Activated CD4-positive, alpha-beta T cell treated with anti-CD3 and anti-CD28 coated beads, Interleukin-2, amount 10 ng/mL, durations not matched to agents 7 days and 5 days (primary cell): ENCODE measurements around the gene FUBP1. TPM values are rescaled to one million over a fixed set of nuclear protein-coding genes. Genes with fewer than 3 reads are reported as not detected.
"Not testable (repeated sequence)": the region's sequence is repeated elsewhere in the genome, so short reads cannot be mapped to it uniquely, and the experiment has no call there.

ENCODE experiments used
- CTCF ChIA-PET: fragments of 350-600 bp; sonication (Branson Sonifier 250); formaldehyde crosslinking; loops from one replicate; lab custom pipeline; 2021; ENCODE audit warnings: antibody characterized with exemption; lab: Charles Lee
- POLR2A ChIA-PET: fragments of 350-600 bp; sonication (Branson Sonifier 250); formaldehyde crosslinking; loops from one replicate; lab custom pipeline; 2021; ENCODE audit warnings: antibody characterized with exemption; lab: Charles Lee
- DNase-seq: peaks from one replicate; pipeline ENCODE4 v3.0.0-alpha.2; 2020
- H3K27ac Mint-ChIP-seq: one replicate; pipeline ENCODE4 v1.8.0; 2021; ENCODE audit warnings: mild to moderate bottlenecking, moderate library complexity, mixed read lengths
- H3K27me3 Mint-ChIP-seq: one replicate; pipeline ENCODE4 v1.8.0; 2021; ENCODE audit warnings: mixed read lengths
- H3K36me3 Mint-ChIP-seq: one replicate; pipeline ENCODE4 v1.8.0; 2021; ENCODE audit warnings: low read depth, mixed read lengths
- H3K4me1 Mint-ChIP-seq: one replicate; pipeline ENCODE4 v1.8.0; 2021; ENCODE audit warnings: mixed read lengths
- H3K4me3 Mint-ChIP-seq: one replicate; pipeline ENCODE4 v1.8.0; 2021; ENCODE audit warnings: mild to moderate bottlenecking, moderate library complexity, mixed read lengths
- H3K9me3 Mint-ChIP-seq: one replicate; pipeline ENCODE4 v1.8.0; 2021; ENCODE audit warnings: mixed read lengths
- total RNA-seq, 2 experiments: library from RNA; stranded (reverse); gene quantifications; one replicate each; pipeline ENCODE4 v1.2.3, GENCODE V29; 2021

Gene FUBP1
- total RNA-seq, 2 experiments from 2014 or later = 193 to 217 TPM

DNA sequence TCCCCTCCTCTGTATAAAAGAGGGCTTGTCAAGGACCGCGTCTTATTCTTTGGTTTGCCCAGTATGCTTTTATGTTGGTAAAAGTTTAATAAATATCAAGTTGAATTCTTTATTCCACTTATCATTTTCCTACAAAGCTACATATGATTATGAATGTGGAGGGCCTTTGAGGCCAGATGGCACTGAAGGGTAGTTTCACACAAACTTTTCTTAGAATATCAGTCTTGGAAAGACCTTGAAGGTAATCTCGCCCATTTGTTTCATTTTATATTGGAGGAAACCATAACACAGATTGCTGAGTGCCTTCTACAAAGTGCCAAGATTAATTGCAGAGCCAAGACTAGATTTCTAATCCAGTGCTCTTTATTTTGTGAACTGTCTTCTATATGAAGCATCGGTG is 5.8 kb upstream of the FUBP1 start:
- Mint-ChIP-seq H3K4me1 (peaks cover 35% of the 10 kb centered on the region), H3K27ac (no peak overlapping the region), H3K4me3 (no peak overlapping the region), H3K9me3 (no peaks in the 10 kb centered on the region), H3K27me3 (no peaks in the 10 kb centered on the region), H3K36me3 (peaks cover 31% of the 10 kb centered on the region)
- no peak for DNase-seq
- ChIA-PET POLR2A (no interaction called here), CTCF (interaction anchor here (1.0 to 3.2 kb wide), 2 partner anchors 11 to 37 kb away, joined by 3 to 11 read pairs; no protein-coding TSS in a partner anchor)

DNA sequence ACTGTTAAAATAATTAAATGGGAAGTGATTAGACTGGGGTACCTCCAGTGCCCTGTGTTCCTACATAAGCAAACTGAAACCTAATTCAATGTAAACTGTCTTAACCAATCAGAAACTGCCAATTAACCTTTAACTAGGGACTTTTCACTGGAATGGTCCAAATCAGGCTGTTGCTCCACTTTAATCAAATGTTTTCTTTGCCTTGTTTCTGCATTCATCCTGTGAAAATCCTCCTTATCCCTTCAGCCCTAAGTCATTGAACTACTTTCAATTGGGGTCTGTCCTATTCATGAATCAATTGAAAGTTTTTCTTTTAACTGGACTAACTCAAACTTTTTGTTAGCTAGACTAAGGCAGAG is 5.1 kb upstream of the FUBP1 start:
- H3K9me3 Mint-ChIP-seq = no peaks in the 10 kb centered on the region
- no peak for DNase-seq
- no peaks in the 10 kb centered on the region for H3K27me3 Mint-ChIP-seq
- no peak overlapping the region for H3K4me3 Mint-ChIP-seq
- peaks cover 24% of the 10 kb centered on the region for H3K36me3 Mint-ChIP-seq
- ChIA-PET CTCF (no interaction called here), POLR2A (no interaction called here)
- H3K27ac Mint-ChIP-seq = no peak overlapping the region
- H3K4me1 Mint-ChIP-seq = peaks cover 30% of the 10 kb centered on the region

DNA sequence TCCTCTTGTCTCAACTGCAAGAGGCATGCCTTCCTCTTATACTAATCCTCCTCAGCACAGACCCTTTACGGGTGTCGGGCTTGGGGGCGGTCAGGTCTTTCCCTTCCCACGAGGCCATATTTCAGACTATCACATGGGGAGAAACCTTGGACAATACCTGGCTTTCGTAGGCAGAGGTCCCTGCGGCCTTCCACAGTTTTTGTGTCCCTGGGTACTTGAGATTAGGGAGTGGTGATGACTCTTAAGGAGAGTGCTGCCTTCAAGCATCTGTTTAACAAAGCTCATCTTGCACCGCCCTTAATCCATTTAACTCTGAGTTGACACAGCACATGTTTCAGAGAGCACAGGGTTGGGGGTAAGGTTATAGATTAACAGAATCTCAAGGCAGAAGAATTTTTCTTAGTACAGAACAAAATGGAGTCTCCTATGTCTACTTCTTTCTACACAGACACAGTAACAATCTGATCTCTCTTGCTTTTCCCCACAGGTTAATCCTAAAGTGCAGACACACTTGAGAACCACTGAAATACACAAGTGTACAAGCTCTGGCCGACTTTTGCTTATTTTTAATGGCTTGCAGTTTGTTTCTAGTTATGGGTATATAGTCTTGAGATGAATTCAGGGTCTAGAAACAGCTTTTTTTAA is 4.6 kb upstream of the FUBP1 start:
- H3K27ac Mint-ChIP-seq, DNase-seq, POLR2A ChIA-PET, CTCF ChIA-PET, H3K27me3 Mint-ChIP-seq, H3K9me3 Mint-ChIP-seq, H3K4me3 Mint-ChIP-seq: not testable (repeated sequence)
- Mint-ChIP-seq H3K4me1 (peaks cover 29% of the 10 kb centered on the region), H3K36me3 (peaks cover 24% of the 10 kb centered on the region)

DNA sequence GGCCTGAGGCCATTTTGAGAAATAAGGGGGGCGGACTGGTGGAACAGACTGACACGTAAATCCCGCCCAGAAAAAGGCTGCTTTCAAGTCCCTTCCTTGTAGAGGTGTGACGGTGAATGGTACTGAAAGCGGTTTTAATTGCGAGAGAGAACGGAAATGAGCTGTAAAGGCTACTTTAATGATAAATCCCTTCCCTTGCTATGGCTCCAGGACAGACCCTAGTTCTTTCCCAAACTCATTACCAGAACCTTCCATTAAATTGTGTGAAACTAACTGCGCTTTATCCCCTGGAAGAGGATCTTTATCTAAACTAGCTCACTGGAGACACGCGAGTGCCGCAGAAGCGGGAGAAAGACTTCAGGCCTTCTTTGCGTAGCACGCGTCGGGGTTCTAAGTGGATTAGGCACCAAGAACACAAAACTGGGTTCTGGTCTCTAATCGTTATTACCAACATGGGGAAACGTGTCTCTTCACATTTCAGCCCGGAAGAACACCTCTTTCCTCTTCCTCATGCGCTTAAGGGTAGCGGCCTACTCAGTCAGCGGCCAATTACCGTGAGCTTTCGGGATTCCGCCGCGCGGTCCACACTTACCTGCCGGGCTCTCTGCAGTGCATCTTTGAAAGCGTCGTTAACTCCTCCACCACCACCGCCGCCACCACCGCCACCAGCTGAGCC is 441 bp downstream of the FUBP1 start:
- peak; percentile 91 for DNase-seq
- no peak overlapping the region for H3K27ac Mint-ChIP-seq
- H3K4me1 Mint-ChIP-seq = peaks cover 38% of the 10 kb centered on the region

DNA sequence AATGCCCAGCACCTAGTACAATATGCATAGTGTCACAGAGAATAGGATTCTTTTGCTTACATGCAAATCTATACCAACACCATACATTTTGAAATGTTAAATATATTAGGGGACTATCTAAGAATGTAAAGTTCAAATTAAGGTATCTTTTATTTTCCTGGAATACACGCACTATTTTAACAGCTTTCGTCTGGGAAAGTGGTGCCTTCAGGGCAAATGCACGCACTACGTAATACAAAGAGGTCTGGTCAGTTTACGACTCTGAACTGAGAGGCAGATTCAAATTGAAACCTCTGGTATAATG is 931 bp downstream of the FUBP1 start:
- DNase-seq = no peak
- no peaks in the 10 kb centered on the region for H3K9me3 Mint-ChIP-seq
- H3K27me3 Mint-ChIP-seq = no peaks in the 10 kb centered on the region
- ChIA-PET CTCF (interaction anchor here (0.5 to 2.5 kb wide), 8 partner anchors 10 to 116 kb away, joined by 3 to 11 read pairs (median 4); partner anchors contain the start of gene DNAJB4), POLR2A (interaction anchor here (0.7 to 2.0 kb wide), 5 partner anchors 24 to 434 kb away, joined by 3 to 64 read pairs (median 3); partner anchors contain the start of gene DNAJB4)
- no peak overlapping the region for H3K27ac Mint-ChIP-seq
- H3K4me1 Mint-ChIP-seq = peaks cover 38% of the 10 kb centered on the region
- H3K36me3 Mint-ChIP-seq = peaks cover 20% of the 10 kb centered on the region
- H3K4me3 Mint-ChIP-seq = no peak overlapping the region

More for the DNA sequence above, 441 bp downstream of the FUBP1 start:
- H3K4me3 Mint-ChIP-seq = no peak overlapping the region
- ChIA-PET POLR2A (interaction anchor here (0.7 to 2.0 kb wide), 7 partner anchors 23 to 642 kb away, joined by 3 to 64 read pairs (median 3); partner anchors contain the start of genes DNAJB4 and IFI44L), CTCF (interaction anchor here (0.5 to 2.5 kb wide), 11 partner anchors 8 to 116 kb away, joined by 3 to 11 read pairs (median 4); partner anchors contain the start of gene DNAJB4)
- no peaks in the 10 kb centered on the region for H3K9me3 Mint-ChIP-seq
- H3K27me3 Mint-ChIP-seq = no peaks in the 10 kb centered on the region
- peaks cover 20% of the 10 kb centered on the region for H3K36me3 Mint-ChIP-seq

DNA sequence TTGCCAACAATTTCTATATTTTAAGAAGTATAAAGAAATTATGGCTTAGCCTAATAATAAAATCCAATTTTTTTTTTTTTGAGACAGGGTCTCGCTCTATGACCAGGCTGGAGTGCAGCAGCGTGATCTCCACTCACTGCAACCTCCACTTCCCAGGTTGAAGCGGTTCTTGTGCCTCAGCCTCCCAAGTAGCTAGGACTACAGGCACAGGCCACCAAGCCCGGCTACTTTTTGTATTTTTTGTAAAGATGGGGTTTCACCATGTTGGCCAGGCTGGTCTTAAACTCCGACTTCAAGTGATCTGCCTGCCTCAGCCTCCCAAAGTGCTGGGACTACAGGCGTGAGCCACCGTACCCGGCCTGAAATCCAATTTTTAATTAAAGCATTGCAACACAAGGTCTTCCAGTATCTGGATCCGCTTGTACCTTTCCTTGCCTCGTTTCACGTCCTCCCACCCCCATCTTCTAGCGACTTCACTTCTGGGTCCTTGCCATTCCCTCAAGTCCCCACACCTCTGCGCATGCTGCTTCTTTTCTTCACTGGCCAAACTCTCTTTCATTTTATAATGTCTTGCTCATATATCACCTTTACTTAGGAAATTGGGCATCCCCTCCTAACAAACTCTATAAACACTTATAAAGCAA is 2.3 kb downstream of the FUBP1 start:
- ChIA-PET POLR2A (interaction anchor here (1.5 kb wide), 1 partner anchor 28 kb away, joined by 13 read pairs; the partner anchor contains the start of gene DNAJB4), CTCF (interaction anchor here (0.7 to 2.5 kb wide), 6 partner anchors 9 to 91 kb away, joined by 4 to 7 read pairs (median 4); no protein-coding TSS in a partner anchor)
- Mint-ChIP-seq H3K4me3 (no peak overlapping the region), H3K27me3 (no peaks in the 10 kb centered on the region), H3K9me3 (no peaks in the 10 kb centered on the region), H3K36me3 (peaks cover 24% of the 10 kb centered on the region), H3K27ac (no peak overlapping the region), H3K4me1 (peaks cover 41% of the 10 kb centered on the region)
- DNase-seq = no peak

DNA sequence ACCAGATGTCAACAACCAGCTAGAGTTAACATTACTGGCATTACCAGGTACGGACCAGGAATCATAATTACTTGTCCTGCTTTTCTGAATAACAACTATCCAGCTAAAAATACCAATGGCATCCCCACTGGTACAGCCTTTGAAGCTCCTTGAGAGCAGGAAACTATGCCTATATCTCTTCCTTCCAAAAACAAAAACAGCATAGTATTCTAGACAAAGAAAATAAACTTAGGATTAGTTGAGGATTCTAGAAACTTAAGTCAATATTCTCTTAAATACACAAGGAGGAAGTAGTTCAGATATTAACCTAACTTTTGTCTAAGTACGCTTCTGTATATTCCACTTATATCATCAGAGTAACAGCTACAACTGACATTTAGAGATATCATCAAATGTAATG is 3.0 kb downstream of the FUBP1 start:
- CTCF ChIA-PET = interaction anchor here (0.6 to 1.5 kb wide), 8 partner anchors 8 to 144 kb away, joined by 3 to 6 read pairs (median 4); no protein-coding TSS in a partner anchor
- POLR2A ChIA-PET = interaction anchor here (0.6 to 1.5 kb wide), 2 partner anchors 29 to 30 kb away, joined by 3 to 13 read pairs; partner anchors contain the start of gene DNAJB4
- Mint-ChIP-seq H3K4me1 (peaks cover 43% of the 10 kb centered on the region), H3K9me3 (no peaks in the 10 kb centered on the region), H3K4me3 (peak overlapping the region; percentile 69), H3K27me3 (no peaks in the 10 kb centered on the region), H3K27ac (peak overlapping the region; percentile 62), H3K36me3 (peaks cover 30% of the 10 kb centered on the region)
- no peak for DNase-seq

DNA sequence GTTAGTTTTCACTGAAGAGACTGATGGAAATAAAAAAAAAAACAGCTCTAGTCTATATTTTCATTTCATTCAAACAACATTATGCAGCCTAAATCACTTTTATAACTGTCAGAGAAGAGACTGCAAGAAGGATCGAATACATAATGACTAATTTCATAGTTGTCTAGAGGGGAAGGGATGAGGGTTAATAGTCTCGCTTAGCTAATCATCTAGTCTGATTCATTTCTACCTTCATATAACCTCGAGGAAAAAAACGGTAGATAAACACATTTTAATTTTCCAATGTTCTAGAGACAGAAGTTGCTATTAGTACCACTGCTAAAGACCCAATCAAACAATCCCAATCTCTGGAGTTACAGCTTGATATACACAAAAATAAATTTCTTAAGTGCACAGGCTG is 3.5 kb downstream of the FUBP1 start:
- ChIA-PET POLR2A (interaction anchor here (0.5 to 1.5 kb wide), 3 partner anchors 29 to 31 kb away, joined by 3 to 13 read pairs (median 3); partner anchors contain the start of gene DNAJB4), CTCF (interaction anchor here (0.6 to 1.5 kb wide), 5 partner anchors 16 to 144 kb away, joined by 3 to 5 read pairs (median 4); no protein-coding TSS in a partner anchor)
- H3K9me3 Mint-ChIP-seq = no peaks in the 10 kb centered on the region
- H3K4me3 Mint-ChIP-seq = peak overlapping the region; percentile 69
- H3K27me3 Mint-ChIP-seq = no peaks in the 10 kb centered on the region
- peaks cover 32% of the 10 kb centered on the region for H3K36me3 Mint-ChIP-seq
- H3K27ac Mint-ChIP-seq = peak overlapping the region; percentile 46
- no peak for DNase-seq
- H3K4me1 Mint-ChIP-seq = peaks cover 40% of the 10 kb centered on the region

DNA sequence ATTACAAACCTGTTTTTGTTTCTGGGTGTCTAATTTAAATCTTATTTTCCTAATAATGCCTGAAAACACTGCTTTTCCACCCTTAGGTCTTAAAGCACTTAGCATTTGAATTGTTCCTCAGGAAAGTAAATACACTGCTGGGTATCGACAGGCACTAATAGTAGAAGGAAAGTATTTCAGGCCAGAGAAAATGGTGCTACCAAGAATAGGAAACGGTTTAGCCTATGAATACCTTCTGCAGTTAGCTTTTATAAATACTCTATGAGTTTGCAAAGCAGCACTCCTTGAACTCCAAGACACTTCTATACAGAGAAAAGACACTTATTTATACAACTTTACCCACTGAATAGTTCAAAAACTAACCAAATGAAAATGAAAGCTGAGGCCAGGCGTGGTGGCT is 6.8 kb downstream of the FUBP1 start:
- CTCF ChIA-PET = interaction anchor here (0.5 to 0.6 kb wide), 2 partner anchors 42 to 358 kb away, joined by 3 to 4 read pairs; no protein-coding TSS in a partner anchor
- H3K27ac Mint-ChIP-seq = no peak overlapping the region
- no peak overlapping the region for H3K4me3 Mint-ChIP-seq
- no peak for DNase-seq
- peaks cover 55% of the 10 kb centered on the region for H3K36me3 Mint-ChIP-seq
- H3K4me1 Mint-ChIP-seq = peaks cover 59% of the 10 kb centered on the region
- H3K9me3 Mint-ChIP-seq = no peaks in the 10 kb centered on the region
- POLR2A ChIA-PET = interaction anchor here (0.6 kb wide), 1 partner anchor 654 kb away, joined by 4 read pairs; no protein-coding TSS in a partner anchor
- H3K27me3 Mint-ChIP-seq = no peaks in the 10 kb centered on the region

DNA sequence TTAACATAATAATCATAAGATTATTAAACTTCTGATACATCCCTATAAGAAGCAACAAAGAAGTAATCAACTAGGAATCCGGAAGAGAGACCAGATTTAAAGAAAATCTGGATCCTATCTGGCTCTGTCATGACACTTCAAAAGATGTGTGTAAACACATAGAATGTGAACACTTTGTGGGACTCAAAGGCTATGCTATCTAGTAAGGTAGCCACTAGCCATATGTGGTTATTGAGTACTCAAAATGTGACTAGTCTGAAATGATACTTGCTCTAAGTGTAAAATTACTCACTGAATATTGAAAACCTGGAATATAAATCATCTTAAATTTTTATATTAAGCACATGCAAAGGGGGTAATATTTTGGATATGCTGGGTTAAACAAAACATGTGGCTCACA is 8.7 kb downstream of the FUBP1 start:
- Mint-ChIP-seq H3K27ac (no peak overlapping the region), H3K27me3 (no peaks in the 10 kb centered on the region), H3K4me3 (no peak overlapping the region), H3K36me3 (peaks cover 59% of the 10 kb centered on the region), H3K9me3 (no peaks in the 10 kb centered on the region), H3K4me1 (peaks cover 54% of the 10 kb centered on the region)
- CTCF ChIA-PET = interaction anchor here (1.0 to 1.2 kb wide), 2 partner anchors 9 to 703 kb away, joined by 3 read pairs; partner anchors contain the start of gene FUBP1
- no peak for DNase-seq
- POLR2A ChIA-PET = no interaction called here

DNA sequence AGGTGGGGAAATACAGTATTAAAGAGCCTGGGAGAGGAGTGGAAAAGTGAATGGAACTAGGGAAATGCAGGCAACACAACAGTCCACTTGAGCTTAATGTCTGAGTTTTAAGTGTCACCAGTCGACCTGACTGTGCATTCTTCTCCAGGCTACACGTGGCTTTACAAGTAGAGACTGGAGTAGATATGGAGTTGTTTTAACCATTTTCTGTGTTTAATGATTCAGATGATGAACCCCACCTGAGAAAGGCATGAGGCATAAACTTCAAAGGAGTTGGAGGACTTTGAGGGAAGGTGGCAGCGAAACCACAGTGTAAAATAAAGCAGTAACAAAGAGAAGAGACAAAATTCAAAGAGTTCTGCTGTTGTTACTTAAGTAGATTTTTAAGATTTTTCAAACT is 12.6 kb downstream of the FUBP1 start:
- DNase-seq = no peak
- H3K4me1 Mint-ChIP-seq = peaks cover 37% of the 10 kb centered on the region
- ChIA-PET CTCF (interaction anchor here (1.0 to 1.6 kb wide), 2 partner anchors 11 to 22 kb away, joined by 3 to 4 read pairs; no protein-coding TSS in a partner anchor), POLR2A (interaction anchor here (1.0 kb wide), 1 partner anchor 38 kb away, joined by 3 read pairs; the partner anchor contains the start of gene DNAJB4)
- no peaks in the 10 kb centered on the region for H3K9me3 Mint-ChIP-seq
- peaks cover 75% of the 10 kb centered on the region for H3K36me3 Mint-ChIP-seq
- no peak overlapping the region for H3K4me3 Mint-ChIP-seq
- peak overlapping the region; percentile 78 for H3K27ac Mint-ChIP-seq
- H3K27me3 Mint-ChIP-seq = no peaks in the 10 kb centered on the region

DNA sequence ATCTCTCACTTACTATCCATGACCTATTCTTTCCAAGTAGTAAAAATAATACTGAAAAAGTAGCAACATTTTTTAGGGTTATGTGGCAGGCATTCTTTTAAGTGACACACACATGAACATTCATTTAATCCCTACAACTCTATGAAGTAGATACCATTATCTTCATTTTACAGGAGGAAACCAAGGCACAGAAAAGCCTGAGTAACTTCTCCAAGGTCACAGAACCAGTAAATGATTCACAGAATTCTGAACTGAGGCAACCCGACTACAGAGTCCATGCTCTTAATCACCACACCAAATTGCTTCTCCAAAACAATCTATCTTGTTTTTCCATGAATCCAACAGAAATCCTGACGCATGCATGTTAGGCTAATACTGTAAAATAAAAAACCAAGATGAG is 17.5 kb downstream of the FUBP1 start:
- DNase-seq = no peak
- ChIA-PET POLR2A (no interaction called here), CTCF (no interaction called here)
- Mint-ChIP-seq H3K4me1 (peaks cover 9% of the 10 kb centered on the region), H3K27me3 (no peaks in the 10 kb centered on the region), H3K9me3 (no peaks in the 10 kb centered on the region), H3K4me3 (no peak overlapping the region), H3K27ac (no peak overlapping the region), H3K36me3 (peaks cover 75% of the 10 kb centered on the region)
